Measurements from ENCODE around the gene PAPPA. TPM values are rescaled to one million over a fixed set of nuclear protein-coding genes. Genes with fewer than 3 reads are reported as not detected.

Gene PAPPA
- total RNA-seq, 1 experiment from 2014 or later, result 3.9 TPM

GRCh38 chr9:116280529-116280928, 126.9 kb downstream of the PAPPA start:
- CTCF ChIA-PET, result no interaction called here

GRCh38 chr9:116282597-116282996, 129.0 kb downstream of the PAPPA start:
- ChIA-PET POLR2A (ENCODE audit: unreplicated experiment) (no interaction called here), CTCF (no interaction called here)
- BruUV-seq (replicated peaks), result no TSS peak
- H3K9me2 ChIP-seq (ENCODE audit: insufficient read depth), result no peaks in the 10 kb centered on the region
- H3K4me2 ChIP-seq, result no peak overlapping the region
- no peak overlapping the region for H2AFZ ChIP-seq
- no peaks in the 10 kb centered on the region for H3K27me3 ChIP-seq (ENCODE audit: insufficient read depth, low read depth)
- H3K9me3 ChIP-seq (ENCODE audit: insufficient read depth, low read depth), result no peaks in the 10 kb centered on the region
- DNase-seq, result no peak
- H3K79me2 ChIP-seq (ENCODE audit: low read depth), result no peaks in the 10 kb centered on the region
- no peaks in the 10 kb centered on the region for H4K20me1 ChIP-seq (ENCODE audit: insufficient read depth)
- H3K27ac ChIP-seq, result no peak overlapping the region
- intact Hi-C loops (cut with micrococcal nuclease; ENCODE audit: unreplicated experiment), result loop anchor here (10.0 kb wide), 2 partner anchors 128 to 278 kb away; partner anchors contain the start of gene PAPPA
- H3K4me3 ChIP-seq, result no peak overlapping the region
- H3K36me3 ChIP-seq (ENCODE audit: low read depth), result no peaks in the 10 kb centered on the region
- TF ChIP-seq CTCF (conservative IDR thresholded peaks at IDR 0.05) (no peak), EZH2 (IDR thresholded peaks at IDR 0.05; ENCODE audit: low read depth) (no peak)
- no peaks in the 10 kb centered on the region for H3F3A ChIP-seq (ENCODE audit: insufficient read depth, low read depth)
- no peaks in the 10 kb centered on the region for H3K4me1 ChIP-seq (replicated peaks; ENCODE audit: insufficient read depth)

More at GRCh38 chr9:116280529-116280928, 126.9 kb downstream of the PAPPA start:
- H3K79me2 ChIP-seq (ENCODE audit: low read depth), result no peaks in the 10 kb centered on the region
- H3K4me3 ChIP-seq, result no peak overlapping the region
- BruUV-seq (replicated peaks), result no TSS peak
- no peaks in the 10 kb centered on the region for H3K27me3 ChIP-seq (ENCODE audit: insufficient read depth, low read depth)
- H3K36me3 ChIP-seq (ENCODE audit: low read depth), result no peaks in the 10 kb centered on the region
- no peaks in the 10 kb centered on the region for H3K4me1 ChIP-seq (replicated peaks; ENCODE audit: insufficient read depth)
- no peaks in the 10 kb centered on the region for H3K9me3 ChIP-seq (ENCODE audit: insufficient read depth, low read depth)
- no peak for DNase-seq
- no peaks in the 10 kb centered on the region for H4K20me1 ChIP-seq (ENCODE audit: insufficient read depth)
- no peak overlapping the region for H2AFZ ChIP-seq
- POLR2A ChIA-PET (ENCODE audit: unreplicated experiment), result no interaction called here
- H3K9me2 ChIP-seq (ENCODE audit: insufficient read depth), result no peaks in the 10 kb centered on the region
- H3K4me2 ChIP-seq, result no peak overlapping the region
- TF ChIP-seq EZH2 (IDR thresholded peaks at IDR 0.05; ENCODE audit: low read depth) (no peak), CTCF (conservative IDR thresholded peaks at IDR 0.05) (no peak)
- intact Hi-C loops (cut with micrococcal nuclease; ENCODE audit: unreplicated experiment), result loop anchor here (10.0 kb wide), 2 partner anchors 126 to 276 kb away; partner anchors contain the start of gene PAPPA
- no peaks in the 10 kb centered on the region for H3F3A ChIP-seq (ENCODE audit: insufficient read depth, low read depth)
- no peak overlapping the region for H3K27ac ChIP-seq

DNA sequence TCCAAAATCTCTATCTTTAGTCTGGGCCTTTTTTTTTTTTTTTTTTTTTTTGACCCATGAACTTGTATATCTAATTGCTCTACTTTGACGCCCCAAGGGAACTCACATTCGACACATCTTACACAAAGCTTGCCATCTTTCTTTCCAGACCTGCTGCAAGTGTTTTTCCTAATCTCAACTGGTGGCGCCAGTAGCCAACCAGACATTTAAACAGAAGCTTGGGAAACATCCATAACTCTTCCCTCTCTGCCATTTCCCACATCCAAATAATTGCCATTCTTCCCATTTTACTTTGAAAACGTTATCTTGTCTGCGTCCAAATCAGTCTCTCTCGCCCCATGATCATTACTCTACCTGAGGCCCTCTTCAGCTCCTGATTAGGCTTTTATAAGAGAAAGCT, 130.9 kb downstream of the PAPPA start:
- no peak overlapping the region for H3K4me2 ChIP-seq
- no peak for DNase-seq
- H3K36me3 ChIP-seq (ENCODE audit: low read depth), result no peaks in the 10 kb centered on the region
- H3K9me2 ChIP-seq (ENCODE audit: insufficient read depth), result no peaks in the 10 kb centered on the region
- no peaks in the 10 kb centered on the region for H3K4me1 ChIP-seq (replicated peaks; ENCODE audit: insufficient read depth)
- H3K27me3 ChIP-seq (ENCODE audit: insufficient read depth, low read depth), result no peaks in the 10 kb centered on the region
- no peaks in the 10 kb centered on the region for H3K79me2 ChIP-seq (ENCODE audit: low read depth)
- H3K4me3 ChIP-seq, result no peak overlapping the region
- CTCF ChIA-PET, result no interaction called here
- POLR2A ChIA-PET (ENCODE audit: unreplicated experiment), result no interaction called here
- no peak for TF ChIP-seq EZH2 (IDR thresholded peaks at IDR 0.05; ENCODE audit: low read depth)
- TF ChIP-seq CTCF (conservative IDR thresholded peaks at IDR 0.05), result no peak
- no peaks in the 10 kb centered on the region for H3K9me3 ChIP-seq (ENCODE audit: insufficient read depth, low read depth)
- no TSS peak for BruUV-seq (replicated peaks)
- no peak overlapping the region for H3K27ac ChIP-seq
- no peak overlapping the region for H2AFZ ChIP-seq
- no peaks in the 10 kb centered on the region for H4K20me1 ChIP-seq (ENCODE audit: insufficient read depth)
- no peaks in the 10 kb centered on the region for H3F3A ChIP-seq (ENCODE audit: insufficient read depth, low read depth)
- intact Hi-C loops (cut with micrococcal nuclease; ENCODE audit: unreplicated experiment), result loop anchor here (10.0 kb wide), 2 partner anchors 130 to 280 kb away; partner anchors contain the start of gene PAPPA

Data from PC-9 (cell line).